ENCODE measurements around the gene SEC31A.
A peak's percentile ranks its signal among the peaks of the same experiment; 100 is the strongest.

SEC31A gene

GRCh38 chr4:82891707-82892466 is 934 bp upstream of the SEC31A start:
- H3K36me3 ChIP-seq (ENCODE audit: control insufficient read depth, insufficient read depth, low read length), result no peaks in the 10 kb centered on the region; the same call in none of the 2 replicates
- no peak for DNase-seq (ENCODE audit: extremely low read depth, insufficient read length)

GRCh38 chr4:82890528-82890900 is 439 bp downstream of the SEC31A start:
- no peak for DNase-seq (ENCODE audit: extremely low read depth, insufficient read length)
- Histone ChIP-seq H3K4me3 (replicated peaks; ENCODE audit: low read depth, low read length) (peak overlapping the region; percentile 65), H3K36me3 (ENCODE audit: control insufficient read depth, insufficient read depth, low read length) (no peaks in the 10 kb centered on the region; the same call in none of the 2 replicates), H3K27me3 (replicated peaks; ENCODE audit: control insufficient read depth, insufficient read depth, low read length) (no peaks in the 10 kb centered on the region)
- TF ChIP-seq, protein P1, sequence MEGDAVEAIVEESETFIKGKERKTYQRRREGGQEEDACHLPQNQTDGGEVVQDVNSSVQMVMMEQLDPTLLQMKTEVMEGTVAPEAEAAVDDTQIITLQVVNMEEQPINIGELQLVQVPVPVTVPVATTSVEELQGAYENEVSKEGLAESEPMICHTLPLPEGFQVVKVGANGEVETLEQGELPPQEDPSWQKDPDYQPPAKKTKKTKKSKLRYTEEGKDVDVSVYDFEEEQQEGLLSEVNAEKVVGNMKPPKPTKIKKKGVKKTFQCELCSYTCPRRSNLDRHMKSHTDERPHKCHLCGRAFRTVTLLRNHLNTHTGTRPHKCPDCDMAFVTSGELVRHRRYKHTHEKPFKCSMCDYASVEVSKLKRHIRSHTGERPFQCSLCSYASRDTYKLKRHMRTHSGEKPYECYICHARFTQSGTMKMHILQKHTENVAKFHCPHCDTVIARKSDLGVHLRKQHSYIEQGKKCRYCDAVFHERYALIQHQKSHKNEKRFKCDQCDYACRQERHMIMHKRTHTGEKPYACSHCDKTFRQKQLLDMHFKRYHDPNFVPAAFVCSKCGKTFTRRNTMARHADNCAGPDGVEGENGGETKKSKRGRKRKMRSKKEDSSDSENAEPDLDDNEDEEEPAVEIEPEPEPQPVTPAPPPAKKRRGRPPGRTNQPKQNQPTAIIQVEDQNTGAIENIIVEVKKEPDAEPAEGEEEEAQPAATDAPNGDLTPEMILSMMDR (IDR thresholded peaks at IDR 0.05; ENCODE audit: insufficient read depth, low read length, poor library complexity, severe bottlenecking), result no peak

More at GRCh38 chr4:82891707-82892466, 934 bp upstream of the SEC31A start:
- Histone ChIP-seq H3K27me3 (replicated peaks; ENCODE audit: control insufficient read depth, insufficient read depth, low read length) (no peaks in the 10 kb centered on the region), H3K4me3 (replicated peaks; ENCODE audit: low read depth, low read length) (peak overlapping the region; percentile 65)
- TF ChIP-seq, protein P1 (IDR thresholded peaks at IDR 0.05; ENCODE audit: insufficient read depth, low read length, poor library complexity, severe bottlenecking), result no peak

DNA sequence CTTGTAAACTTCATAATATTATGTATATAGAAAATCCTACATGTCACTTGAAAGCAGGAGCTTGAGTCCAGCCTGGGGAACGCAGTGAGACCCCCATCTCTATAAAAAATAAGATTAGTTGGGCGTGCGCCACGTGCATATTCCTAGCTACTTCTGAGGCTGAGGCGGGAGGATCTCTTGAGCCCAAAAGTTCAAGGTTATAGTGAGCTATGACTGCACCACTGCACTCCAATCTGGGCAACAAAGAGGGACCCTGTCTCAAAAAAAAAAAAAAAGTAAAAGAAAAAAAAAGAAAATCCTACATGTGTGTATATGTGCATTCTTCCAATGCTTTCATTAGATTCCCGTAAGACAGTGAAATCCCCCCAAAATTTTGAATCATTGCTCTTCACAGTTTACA is 1.7 kb downstream of the SEC31A start:
- H3K27me3 ChIP-seq (replicated peaks; ENCODE audit: control insufficient read depth, insufficient read depth, low read length), result no peaks in the 10 kb centered on the region
- H3K36me3 ChIP-seq (ENCODE audit: control insufficient read depth, insufficient read depth, low read length), result no peaks in the 10 kb centered on the region; the same call in none of the 2 replicates
- DNase-seq (ENCODE audit: extremely low read depth, insufficient read length), result no peak
- TF ChIP-seq, protein P1 (IDR thresholded peaks at IDR 0.05; ENCODE audit: insufficient read depth, low read length, poor library complexity, severe bottlenecking), result no peak
- H3K4me3 ChIP-seq (replicated peaks; ENCODE audit: low read depth, low read length), result peak overlapping the region; percentile 65

- Histone ChIP-seq H3K4me3 (replicated peaks; ENCODE audit: low read depth, low read length) (no peak overlapping the region), H3K27me3 (replicated peaks; ENCODE audit: control insufficient read depth, insufficient read depth, low read length) (no peaks in the 10 kb centered on the region), H3K36me3 (ENCODE audit: control insufficient read depth, insufficient read depth, low read length) (no peaks in the 10 kb centered on the region; the same call in 1 of the 2 replicates)
- DNase-seq (ENCODE audit: extremely low read depth, insufficient read length), result no peak
- TF ChIP-seq, protein P1 (IDR thresholded peaks at IDR 0.05; ENCODE audit: insufficient read depth, low read length, poor library complexity, severe bottlenecking), result no peak
Measured at GRCh38 chr4:82886147-82886942, 4.6 kb downstream of the SEC31A start.

DNA sequence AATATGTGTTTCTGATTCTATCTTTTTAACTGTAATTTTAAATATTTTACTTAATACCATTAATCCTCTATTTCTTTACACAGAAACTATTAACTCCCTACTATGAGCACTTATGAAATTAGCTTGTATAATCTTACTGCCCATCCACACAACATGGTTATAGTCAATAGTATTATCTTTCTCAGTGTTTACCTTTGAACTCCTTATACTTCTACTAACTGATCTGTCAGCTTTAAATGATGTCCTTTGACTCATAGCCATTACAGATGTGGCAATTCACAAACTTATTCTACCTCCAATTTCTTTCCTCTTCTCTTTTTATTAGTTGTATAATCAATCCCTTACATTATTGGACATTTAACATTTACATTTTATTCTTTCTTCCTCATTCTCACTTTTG is 5.5 kb downstream of the SEC31A start:
- Histone ChIP-seq H3K27me3 (replicated peaks; ENCODE audit: control insufficient read depth, insufficient read depth, low read length) (no peaks in the 10 kb centered on the region), H3K4me3 (replicated peaks; ENCODE audit: low read depth, low read length) (no peak overlapping the region), H3K36me3 (ENCODE audit: control insufficient read depth, insufficient read depth, low read length) (no peaks in the 10 kb centered on the region; the same call in 1 of the 2 replicates)
- TF ChIP-seq, protein P1 (IDR thresholded peaks at IDR 0.05; ENCODE audit: insufficient read depth, low read length, poor library complexity, severe bottlenecking), result no peak
- DNase-seq (ENCODE audit: extremely low read depth, insufficient read length), result no peak

Measured in GM06990 (cell line).